CD4-positive, alpha-beta T cell treated with Interleukin-17A for 1 hour (primary cell): ENCODE results near the gene RBFOX2.
"Not testable (repeated sequence)": the region's sequence is repeated elsewhere in the genome, so short reads cannot be mapped to it uniquely, and the experiment has no call there.

Experiments used
- DNase-seq: peaks from one replicate; pipeline ENCODE4 v3.0.0-alpha.2; 2020

RBFOX2 gene

DNA sequence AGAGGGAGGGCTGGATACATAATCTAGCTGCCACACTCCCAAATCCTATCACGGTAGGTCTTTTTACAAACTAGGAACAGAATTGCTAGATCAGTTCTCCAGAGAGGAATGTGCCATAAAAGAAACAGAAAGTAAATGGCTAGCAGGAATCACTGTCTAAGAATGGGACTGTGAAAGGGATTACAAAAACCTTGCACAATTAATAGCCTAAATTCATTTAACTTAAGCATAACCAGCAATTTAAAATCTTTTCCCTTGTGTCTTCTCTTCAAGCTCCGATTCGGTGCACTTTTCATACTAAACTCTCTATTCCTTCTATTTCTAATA is 275.8 kb downstream of the RBFOX2 start:
- DNase-seq = no peak

DNA sequence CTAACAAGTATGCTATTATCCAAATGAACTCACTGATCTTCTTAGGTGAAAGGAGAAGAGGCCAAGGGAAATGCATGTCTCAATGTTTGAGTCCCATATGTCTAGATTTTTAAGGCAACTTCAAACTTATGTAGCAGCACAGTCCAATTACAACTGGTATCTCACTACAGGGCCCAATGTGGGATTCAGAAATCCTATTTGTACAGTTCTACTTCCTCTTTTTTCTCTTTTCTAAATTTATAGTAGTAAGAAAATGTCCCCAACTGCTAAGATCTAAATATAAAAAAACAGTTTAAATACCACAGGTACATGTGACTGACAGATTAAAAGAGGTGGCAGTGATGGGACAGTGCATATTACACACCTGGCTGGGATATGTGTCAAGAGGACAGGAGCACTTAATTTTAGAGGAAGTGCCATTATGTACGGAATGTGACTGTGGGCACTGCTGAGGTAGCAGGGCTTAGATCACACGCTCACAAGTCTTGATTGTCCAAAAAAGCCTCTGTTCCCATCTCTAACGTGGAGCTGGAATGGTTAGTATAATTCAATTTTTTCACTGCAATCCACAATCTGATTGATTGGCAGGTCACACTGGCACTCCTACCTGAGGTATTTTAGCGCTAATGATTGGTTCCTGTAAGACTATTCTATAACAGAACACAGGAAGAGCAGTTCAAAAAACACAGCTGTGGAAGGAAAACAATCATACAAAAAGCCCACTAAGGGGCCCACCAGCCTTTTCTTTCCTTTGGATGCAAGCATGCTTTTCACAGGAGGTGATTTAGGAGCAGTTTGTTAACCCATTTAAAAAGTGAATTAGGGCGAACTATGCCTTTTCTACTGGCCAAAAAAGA is 276.4 kb downstream of the RBFOX2 start:
- no peak for DNase-seq

DNA sequence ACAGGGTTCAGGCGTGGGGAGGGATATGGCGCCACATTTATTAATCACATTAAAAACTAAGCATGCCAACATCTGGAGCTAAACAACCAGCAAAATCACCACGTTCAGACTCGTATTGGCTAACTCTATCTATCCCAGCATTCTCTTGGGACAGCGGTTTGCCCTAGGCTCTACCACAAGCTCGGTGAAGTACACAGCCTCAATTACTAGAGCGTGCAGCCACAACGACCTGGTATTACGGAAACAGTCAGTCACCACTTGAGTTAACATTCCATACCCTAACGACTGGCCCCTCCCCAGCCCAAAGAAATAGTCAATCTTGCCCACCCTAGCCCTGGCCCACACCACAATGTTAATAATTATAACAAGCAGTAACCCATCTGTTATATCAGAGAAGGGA is 278.8 kb downstream of the RBFOX2 start:
- DNase-seq = no peak

DNA sequence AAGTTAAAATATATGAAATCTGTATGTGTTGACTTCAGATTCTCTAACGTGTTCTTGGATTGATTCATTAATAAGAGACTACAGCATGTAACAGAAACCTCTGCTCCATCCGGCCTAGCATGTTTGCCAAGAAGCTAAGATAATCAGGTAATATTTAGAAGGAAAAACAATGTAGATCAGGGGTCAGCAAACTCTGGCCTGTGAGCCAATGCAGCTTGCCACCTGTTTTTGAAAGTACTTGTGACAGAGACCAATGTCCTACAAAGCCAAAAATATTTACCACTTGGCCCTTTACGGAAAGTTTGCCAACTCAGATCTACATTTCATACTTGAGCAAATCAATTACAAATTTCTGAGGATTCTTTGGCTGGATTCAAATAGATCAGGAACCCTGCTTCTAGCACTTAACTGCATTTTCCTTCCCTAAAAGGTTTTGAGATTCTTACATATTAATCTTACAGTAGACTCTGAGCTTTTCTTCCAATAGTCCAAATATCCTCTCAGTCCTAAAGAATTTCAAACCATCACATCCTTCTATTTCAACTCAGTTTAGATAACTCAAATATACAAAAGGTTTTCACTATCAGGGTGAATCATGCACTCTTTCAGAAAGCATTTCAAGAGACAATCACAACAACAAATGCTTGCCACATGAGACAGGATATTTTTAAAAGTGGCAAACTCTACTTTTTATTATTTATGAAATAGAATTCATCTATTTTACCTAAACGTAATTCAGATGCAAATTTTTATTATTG is 281.5 kb downstream of the RBFOX2 start:
- DNase-seq = no peak

DNA sequence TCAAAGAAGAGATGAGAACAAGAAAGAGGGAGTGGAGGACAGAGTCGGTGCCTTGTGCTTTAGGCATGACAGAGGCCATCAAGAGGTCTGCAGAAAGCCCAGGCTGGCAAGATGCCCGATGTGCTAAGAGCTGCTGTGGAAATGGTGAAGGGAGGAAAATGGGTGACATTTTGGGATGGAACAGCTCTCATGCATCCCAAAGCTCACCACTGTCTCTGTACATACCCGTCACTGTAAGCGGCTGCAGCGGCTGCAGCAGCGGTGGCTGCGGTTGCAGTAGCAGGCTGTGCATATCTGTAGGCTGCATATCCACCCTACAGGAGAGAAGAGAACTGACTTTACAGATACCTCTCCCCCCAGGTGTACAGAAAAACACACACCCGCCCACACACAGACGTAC is 282.4 kb downstream of the RBFOX2 start:
- no peak for DNase-seq

DNA sequence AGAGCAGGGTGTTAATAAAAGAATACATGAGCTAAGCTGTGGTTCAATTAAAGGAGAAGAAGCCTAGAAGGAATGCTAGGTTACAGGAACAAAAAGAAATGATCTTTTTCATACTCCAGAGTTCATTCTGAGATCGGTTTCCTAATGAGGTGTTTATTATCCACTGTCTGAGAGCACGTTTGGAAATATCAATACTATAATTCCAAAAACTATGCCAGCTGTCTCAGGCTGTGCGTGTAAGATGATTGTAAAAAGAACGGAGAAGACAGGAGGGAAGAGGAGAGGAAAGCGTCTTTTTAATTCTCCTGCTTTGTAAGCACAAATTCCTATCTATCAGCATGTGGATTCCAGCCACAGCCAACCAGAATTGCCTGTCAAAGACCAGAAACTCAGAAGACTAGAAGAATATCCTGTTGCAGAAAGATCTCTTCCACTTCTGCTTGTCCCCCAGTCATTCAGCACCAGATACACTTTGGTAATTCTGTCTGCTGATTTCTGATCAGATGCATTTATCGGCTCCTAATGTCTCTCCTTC is 285.2 kb downstream of the RBFOX2 start:
- DNase-seq = no peak

DNA sequence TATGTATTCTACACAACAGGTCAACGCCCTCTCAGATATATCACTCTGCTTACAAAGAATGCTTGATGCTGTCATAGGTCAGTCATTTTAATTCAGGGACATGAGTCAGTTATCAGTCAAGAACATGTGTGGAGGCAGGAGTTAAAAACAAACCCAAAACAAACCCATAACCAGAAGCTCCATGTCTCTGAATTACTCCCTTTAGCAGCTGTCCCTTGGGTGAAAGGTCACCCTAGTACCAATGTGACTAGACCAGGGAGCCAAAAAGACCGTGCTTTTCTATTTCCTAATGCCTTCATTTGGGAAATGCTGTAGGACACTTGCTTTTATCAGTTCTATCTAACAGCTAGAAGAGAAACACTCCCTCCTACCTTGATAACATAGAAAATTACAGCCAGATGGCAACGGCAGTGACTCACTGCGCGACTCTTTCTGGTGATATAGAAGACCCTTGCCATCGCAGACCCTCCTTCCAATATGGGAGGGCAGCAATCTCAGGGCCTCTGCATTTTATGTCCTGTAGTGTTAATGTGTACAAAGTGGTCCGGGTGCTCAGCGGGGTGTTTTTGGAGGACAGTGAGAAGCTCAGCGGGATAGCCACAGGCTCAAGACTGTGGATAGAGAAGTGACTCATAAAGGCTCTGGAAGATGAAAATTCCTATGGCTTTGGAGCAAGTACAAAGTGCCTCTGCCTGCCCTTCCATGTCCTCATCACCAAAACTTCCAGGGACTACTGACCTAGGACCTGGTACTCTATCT is 286.1 kb downstream of the RBFOX2 start:
- DNase-seq = no peak

DNA sequence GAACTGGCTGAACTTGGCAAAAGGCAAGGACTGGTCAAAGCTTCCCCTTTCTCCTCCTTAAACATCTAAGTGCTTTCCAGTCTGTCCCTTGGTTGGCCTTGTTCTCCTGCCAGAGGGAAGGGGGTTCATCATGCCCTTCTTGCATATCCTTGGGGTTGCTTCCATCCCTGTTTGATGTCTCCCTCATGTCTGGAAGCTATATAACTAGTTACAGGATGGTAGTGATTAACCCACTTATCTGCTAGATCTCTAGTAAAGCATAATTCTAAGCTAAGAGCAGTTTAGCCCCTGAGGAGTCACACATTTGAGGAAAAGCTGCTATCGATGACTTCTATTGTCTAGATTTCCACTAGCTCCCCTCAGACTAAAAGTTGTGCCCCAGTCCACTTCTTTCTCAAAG is 288.0 kb downstream of the RBFOX2 start:
- DNase-seq = no peak

DNA sequence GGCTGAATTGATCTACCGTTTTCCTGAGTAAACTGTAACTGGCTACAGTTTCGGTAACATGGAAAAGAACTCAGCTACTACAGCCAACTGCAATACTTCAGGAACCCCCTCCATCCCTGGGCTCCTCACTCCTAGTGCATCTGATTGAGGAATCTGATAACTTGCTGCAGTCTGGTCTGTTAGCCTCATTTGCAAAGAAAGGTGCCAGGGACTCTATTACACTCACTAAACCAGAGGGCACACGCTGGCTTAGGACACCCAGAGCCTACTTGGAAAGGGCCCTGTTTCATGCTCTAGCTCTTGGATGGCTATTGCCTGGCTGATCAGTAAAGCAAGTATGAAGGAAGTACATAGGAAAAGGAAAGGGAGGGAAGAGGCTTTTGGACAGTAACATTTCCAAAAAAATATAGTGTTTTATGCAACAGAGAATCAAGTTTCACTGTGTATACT is 288.7 kb downstream of the RBFOX2 start:
- DNase-seq = no peak

DNA sequence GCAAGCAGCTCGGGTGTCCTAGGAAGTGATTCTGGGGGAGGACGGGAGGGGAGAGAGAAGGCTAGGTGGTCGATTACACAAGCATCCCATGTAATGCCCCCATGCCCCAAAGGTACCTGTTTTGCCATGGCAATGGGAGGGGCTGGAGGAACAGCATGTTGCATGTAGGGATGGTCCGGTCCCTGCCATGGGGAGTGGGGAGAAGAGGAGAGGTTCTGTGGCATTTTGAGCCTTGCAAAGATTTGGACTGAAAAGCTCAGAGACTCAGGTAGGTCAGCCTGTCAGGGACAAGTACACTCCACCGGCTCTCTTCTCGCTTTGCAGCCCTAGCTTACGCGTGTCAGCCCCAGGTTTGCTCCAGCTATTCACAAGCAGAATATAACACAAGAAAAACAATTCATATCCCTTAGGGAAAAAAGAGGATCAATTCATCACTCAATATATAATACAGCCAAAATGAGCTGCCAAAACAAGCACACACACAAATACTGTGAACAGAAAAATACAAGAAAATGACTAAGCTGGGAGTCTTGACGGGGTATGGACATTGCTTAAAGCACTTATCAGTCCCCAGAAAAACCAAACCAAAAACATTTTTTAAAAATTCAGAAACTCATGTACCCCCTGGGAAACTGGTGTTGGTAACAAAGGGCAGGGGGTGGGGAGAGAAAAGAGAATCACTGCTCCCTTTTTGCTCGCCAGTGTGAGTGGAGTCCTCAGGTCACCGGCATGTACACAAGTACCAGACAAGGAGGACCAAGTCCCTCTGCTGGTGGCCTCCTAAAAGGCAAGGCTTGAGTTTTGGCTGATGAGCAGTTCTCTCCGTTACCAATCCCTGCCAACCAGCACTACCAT is 289.3 kb downstream of the RBFOX2 start:
- DNase-seq = peak; percentile 6

DNA sequence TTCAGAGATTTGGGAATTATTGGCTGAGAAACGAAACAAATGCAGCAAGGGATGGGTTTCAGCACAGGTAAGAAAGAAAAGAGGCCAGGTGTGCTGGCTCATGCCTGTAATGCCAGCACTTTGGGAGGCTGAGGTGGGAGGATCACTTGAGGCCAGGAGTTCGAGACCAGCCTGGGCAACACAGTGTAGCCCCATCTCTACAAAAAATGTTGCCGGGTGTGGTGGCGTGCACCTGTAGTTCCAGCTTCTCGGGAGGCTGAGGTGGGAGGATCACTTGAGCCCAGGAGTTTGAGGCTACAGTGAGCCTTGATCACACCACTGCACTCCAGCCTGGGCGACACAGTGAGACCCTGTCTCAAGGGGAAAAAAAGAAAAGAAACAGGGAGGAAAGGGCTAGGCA is 290.7 kb downstream of the RBFOX2 start:
- DNase-seq = not testable (repeated sequence)

DNA sequence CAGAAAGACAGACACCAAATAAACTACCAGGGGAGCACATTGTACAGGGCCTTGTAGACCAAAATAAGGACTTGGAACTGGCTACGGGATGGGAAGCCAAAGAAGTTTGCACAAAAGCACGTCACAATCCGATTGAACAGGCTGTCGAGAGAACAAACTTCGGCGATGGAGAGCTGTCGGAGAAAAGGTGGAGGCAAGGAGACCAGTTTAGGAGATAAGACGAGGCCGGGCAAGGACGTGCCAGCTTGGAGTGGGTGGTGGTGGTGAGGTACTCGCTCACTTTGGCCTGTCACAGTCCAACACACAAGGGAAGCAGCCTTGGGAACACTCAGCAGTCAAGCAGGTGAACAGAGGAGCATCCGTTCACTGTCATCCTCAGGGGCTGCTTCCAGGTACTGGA is 291.9 kb downstream of the RBFOX2 start:
- DNase-seq = no peak

DNA sequence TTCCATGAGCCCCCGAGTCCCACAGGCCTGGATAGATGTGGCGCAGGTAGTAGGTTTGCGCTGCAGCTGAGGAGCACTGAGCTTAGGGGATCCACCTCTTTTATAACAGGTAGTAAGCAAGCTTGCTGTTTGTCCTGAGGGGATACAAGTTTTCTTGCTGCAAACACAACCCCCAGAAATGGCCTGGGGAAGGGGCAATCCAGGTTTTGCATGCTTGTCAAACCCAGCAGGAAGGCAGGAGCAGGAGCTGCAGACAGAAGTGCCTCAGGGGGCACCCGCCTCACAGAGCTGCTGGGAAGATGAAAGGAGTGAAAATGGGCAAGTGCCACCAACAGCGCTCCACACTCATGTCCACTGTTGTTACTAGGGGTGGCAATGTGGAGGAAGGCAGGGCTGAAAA is 292.5 kb downstream of the RBFOX2 start:
- DNase-seq = no peak

DNA sequence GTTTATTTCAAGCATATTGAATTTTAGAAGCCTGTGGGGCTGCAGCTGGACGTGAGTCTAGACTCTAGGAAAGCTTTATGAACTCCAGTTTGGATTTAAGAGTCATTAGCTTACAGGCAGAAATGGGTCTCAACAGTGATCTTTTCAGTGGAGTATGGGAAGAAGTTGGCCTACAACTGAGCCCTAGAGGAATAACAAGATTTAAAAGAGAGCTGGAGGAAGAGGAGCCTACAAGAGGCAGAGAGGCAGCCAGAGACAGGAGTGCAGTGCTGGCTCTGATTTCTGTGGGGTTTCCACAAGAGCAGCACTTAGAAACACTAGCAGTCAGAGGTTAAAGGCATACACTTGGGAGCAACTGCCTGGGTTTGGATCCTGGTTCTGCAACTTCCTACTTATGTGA is 293.1 kb downstream of the RBFOX2 start:
- no peak for DNase-seq

DNA sequence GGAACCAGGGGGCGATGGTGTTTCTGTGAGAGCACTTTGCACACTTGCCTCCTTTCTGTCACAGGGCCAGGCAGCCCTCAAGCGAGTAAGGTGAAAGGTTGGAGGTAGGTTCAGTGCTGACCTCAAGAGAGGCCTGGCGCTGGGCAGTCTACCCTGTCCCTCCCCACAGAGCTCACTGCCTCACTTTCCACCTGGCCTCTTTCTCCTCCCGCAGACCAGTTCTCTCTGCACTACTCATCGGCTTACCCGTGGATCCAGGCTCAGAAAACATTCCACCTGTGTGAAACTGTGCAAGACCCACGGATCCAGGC is 294.2 kb downstream of the RBFOX2 start:
- DNase-seq = no peak

DNA sequence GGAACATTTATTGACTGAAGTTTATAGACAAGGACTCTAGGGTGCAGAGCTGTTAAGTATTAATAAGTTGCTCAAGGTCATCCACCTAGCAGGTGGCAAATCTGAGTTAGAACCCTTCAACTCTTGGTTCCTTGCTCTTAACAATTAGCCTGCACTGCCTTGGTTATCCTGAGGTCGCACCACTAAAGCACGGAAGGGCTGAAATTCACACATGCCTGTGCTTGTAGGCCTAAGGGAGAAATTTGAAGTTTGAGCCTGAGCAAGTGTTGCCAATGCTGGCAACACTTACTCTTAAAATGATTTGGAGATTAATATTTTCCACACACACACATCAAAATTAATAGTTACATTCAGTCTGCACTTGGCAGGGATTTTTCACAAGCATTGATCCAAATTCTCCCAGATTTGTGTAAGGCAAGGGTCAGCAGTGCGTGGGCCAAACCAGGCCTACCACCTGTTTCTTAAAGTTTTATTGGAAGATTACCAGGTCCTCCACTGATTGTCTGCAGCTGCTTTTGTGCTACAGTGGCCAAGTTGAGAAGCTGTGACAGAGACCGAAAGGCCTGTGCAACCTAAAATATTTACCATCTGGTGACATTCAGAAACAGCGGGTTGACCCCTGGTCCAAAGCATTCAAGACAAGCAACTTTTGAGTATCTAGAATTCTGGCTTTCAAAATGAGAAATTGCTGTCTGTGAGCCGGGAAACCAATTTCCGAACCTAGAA is 294.7 kb downstream of the RBFOX2 start:
- DNase-seq = no peak

DNA sequence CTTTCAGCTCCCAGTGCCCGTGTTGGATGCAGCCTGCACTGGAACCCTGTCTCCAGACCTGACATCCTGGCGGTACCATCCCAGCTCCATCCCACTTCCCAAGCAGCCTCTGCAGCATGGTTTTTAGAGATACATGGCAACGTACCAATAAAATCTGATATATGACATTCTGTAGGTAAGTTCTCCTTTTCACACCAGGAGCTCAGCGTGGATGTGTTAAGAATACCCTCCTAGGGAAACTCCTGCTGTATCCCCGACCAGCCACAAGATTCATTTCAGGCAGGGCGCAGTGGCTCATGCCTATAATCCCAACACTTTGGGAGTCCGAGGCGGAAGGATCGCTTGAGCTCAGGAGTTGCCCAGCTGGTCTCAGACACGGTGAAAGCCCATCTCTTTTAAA is 295.6 kb downstream of the RBFOX2 start:
- DNase-seq = no peak

DNA sequence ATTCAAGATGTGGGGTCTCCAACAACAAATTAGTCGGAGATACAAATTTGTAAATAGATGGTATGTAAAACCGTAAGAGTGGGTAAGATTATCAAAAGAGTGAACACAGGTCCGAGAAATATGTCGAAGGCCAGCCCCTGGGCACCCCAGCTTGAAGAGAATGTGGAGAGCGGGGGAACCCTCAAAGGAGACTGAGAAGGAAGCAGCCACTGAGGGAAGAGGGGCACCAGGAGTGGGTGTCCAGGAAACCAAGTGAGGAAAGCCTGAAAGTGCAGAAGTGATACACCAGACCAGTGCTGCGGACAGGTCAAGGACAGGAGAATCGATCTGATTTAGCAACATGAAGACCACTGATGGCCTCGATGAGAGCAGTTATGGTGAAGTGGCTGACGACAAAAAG is 296.5 kb downstream of the RBFOX2 start:
- no peak for DNase-seq

DNA sequence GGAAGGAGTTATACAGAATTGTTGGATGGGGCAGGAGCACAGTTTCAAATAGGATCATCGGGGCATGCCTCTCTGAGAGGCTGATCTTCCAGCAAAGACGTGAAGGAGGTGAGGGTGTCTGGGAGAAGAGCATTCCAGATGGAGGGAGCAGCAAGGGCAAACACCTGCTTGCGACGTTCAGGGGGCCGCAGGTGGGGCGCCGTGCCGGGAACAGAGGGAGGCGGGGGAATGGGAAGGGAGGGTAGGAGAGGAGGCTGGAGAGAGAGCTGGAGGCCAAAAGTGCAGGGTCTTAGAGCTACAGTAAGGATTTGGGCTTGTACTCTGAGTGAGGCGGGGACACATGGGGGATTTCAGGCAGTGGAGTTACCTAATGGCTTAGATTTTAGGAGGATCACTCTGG is 297.3 kb downstream of the RBFOX2 start:
- no peak for DNase-seq

DNA sequence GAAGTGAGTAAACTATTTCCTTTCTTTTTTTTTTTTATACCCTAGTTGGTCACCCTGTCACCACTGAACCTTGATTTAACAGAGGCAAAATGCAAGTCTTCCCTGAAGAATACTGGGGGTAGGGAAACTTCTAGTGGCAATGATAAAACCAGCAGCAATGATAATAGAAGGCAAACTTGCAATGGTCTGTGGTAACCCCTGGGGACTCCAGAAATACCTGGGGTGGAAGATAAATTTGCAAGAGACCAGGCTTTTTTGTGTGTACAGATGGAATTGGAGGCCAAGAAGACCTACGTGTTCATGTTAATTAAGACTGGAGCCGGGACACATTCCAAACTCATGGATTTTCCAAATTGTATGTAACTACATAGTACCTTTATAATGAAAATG is 299.3 kb downstream of the RBFOX2 start:
- no peak for DNase-seq

DNA sequence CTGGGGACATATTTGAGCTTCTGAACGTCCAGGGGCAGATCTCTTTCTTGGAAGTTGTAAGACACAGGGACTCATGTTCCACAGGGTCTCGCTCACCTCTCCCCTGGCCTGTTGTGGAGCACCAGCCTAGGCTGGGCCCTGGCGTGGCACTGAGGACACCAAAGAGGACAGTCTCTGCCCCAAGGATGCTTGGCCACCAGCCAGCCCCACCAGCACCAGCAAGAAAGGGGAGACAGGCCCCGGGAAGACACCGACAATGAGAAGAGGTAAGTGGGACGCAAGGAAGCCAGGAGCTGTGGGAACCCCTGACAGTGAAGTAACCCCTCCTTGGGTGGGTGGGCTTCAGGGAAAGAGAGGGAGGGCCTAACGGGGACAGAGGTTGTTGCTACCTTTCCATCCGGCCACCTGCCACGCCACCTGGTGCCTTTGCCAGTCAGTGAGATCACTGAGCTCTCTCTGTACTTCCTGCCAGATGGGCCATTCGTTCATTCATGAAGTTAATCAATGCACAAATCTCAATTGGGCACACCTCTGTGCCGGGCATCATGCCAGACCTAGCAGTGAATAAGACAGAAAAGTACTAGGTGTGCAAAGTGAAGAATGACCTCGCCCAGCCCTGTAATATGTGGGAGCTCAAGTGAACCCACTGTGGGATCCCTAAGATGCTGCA is 299.9 kb downstream of the RBFOX2 start:
- no peak for DNase-seq
